Measurements from ENCODE around the gene RBP3. TPM values are rescaled to one million over a fixed set of nuclear protein-coding genes. Genes with fewer than 3 reads are reported as not detected.

RBP3 gene
- total RNA-seq, 1 experiment from 2014 or later = not detected

GRCh38 chr10:47335906-47336305, 12.3 kb upstream of the RBP3 start:
- BruUV-seq (replicated peaks) = no TSS peak
- POLR2A ChIA-PET = no interaction called here
- H3K4me1 ChIP-seq (ENCODE audit: control insufficient read depth, insufficient read depth, low read length) = no peaks in the 10 kb centered on the region
- CTCF ChIA-PET = no interaction called here
- TF ChIP-seq POLR2AphosphoS5 (IDR thresholded peaks at IDR 0.05; ENCODE audit: low read depth, low read length) (no peak), REST (IDR thresholded peaks at IDR 0.05; ENCODE audit: insufficient read depth in 1 of 2, low read depth in 2 of 2, low read length in 1 of 2) (no peak), SIN3A (IDR thresholded peaks at IDR 0.05; ENCODE audit: borderline replicate concordance, insufficient read depth, low read depth, low read length) (no peak), TCF7L2 (IDR thresholded peaks at IDR 0.05; ENCODE audit: low read depth, low read length) (no peak), CTCF (IDR thresholded peaks at IDR 0.05) (no peak)
- no peak for ATAC-seq
- intact Hi-C loops (cut with micrococcal nuclease; ENCODE audit: unreplicated experiment) (no loop called here), in situ Hi-C loops (cut with HindIII; ENCODE audit: low pct_unique_long_range_greater_than_20kb, low sequenced_read_pairs) (no loop called here)
- no peak for DNase-seq (ENCODE audit: low read depth, low spot score)
- H3K27ac ChIP-seq (ENCODE audit: low read length) = no peak overlapping the region
- H3K9me3 ChIP-seq (ENCODE audit: control insufficient read depth, insufficient read depth, low read depth, low read length) = no peaks in the 10 kb centered on the region
- peaks cover 25% of the 10 kb centered on the region for H3K27me3 ChIP-seq (ENCODE audit: control insufficient read depth, insufficient read depth, low read length)
- no peak overlapping the region for H3K4me3 ChIP-seq (ENCODE audit: low read depth in 2 of 2, low read length in 2 of 2)
- no peaks in the 10 kb centered on the region for H3K36me3 ChIP-seq (ENCODE audit: control insufficient read depth, insufficient read depth, low read length)

GRCh38 chr10:47336387-47337134, 11.6 kb upstream of the RBP3 start:
- Histone ChIP-seq H3K27me3 (ENCODE audit: control insufficient read depth, insufficient read depth, low read length) (peaks cover 27% of the 10 kb centered on the region), H3K9me3 (ENCODE audit: control insufficient read depth, insufficient read depth, low read depth, low read length) (no peaks in the 10 kb centered on the region), H3K36me3 (ENCODE audit: control insufficient read depth, insufficient read depth, low read length) (no peaks in the 10 kb centered on the region), H3K4me3 (ENCODE audit: low read depth in 2 of 2, low read length in 2 of 2) (no peak overlapping the region), H3K4me1 (ENCODE audit: control insufficient read depth, insufficient read depth, low read length) (no peaks in the 10 kb centered on the region), H3K27ac (ENCODE audit: low read length) (no peak overlapping the region)
- POLR2A ChIA-PET = no interaction called here
- in situ Hi-C loops (cut with HindIII; ENCODE audit: low pct_unique_long_range_greater_than_20kb, low sequenced_read_pairs) (no loop called here), intact Hi-C loops (cut with micrococcal nuclease; ENCODE audit: unreplicated experiment) (no loop called here)
- TF ChIP-seq POLR2AphosphoS5 (IDR thresholded peaks at IDR 0.05; ENCODE audit: low read depth, low read length) = no peak
- TF ChIP-seq TCF7L2 (IDR thresholded peaks at IDR 0.05; ENCODE audit: low read depth, low read length) = no peak
- TF ChIP-seq CTCF (IDR thresholded peaks at IDR 0.05) = no peak
- no peak for TF ChIP-seq SIN3A (IDR thresholded peaks at IDR 0.05; ENCODE audit: borderline replicate concordance, insufficient read depth, low read depth, low read length)
- no peak for TF ChIP-seq REST (IDR thresholded peaks at IDR 0.05; ENCODE audit: insufficient read depth in 1 of 2, low read depth in 2 of 2, low read length in 1 of 2)
- CTCF ChIA-PET = no interaction called here
- DNase-seq (ENCODE audit: low read depth, low spot score) (no peak), ATAC-seq (no peak)
- BruUV-seq (replicated peaks) = no TSS peak
